Psoas muscle (tissue), 8 donors: Measurements from ENCODE around the gene RELL1. TPM values are rescaled to one million over a fixed set of nuclear protein-coding genes. Genes with fewer than 3 reads are reported as not detected.
A peak's percentile ranks its signal among the peaks of the same experiment; 100 is the strongest.

ENCODE experiments used
- ATAC-seq, 4 donors: fragments of 200-7000 bp; cut with Tn5 transposase; one replicate each; pipeline ENCODE4 v1.9.1; 2020; ENCODE audit warnings: moderate library complexity in 3 of 4, mild to moderate bottlenecking in 2 of 4
- DNase-seq, 2 donors: peaks; one replicate each; pipeline ENCODE4 v3.0.0-alpha.2; 2020
- H3K27ac ChIP-seq: fragments of 200-600 bp; one replicate; pipeline ENCODE4 v1.8.0; 2022
- H3K27me3 ChIP-seq, 3 donors: fragments of 200-600 bp in 1 of 3; one replicate each; pipeline versions ENCODE4 v1.6.1 to v1.8.0; 2013 to 2022; ENCODE audit warnings: low read length in 2 of 3, mild to moderate bottlenecking in 2 of 3, moderate library complexity in 1 of 3; ENCODE audit not compliant: insufficient read depth in 3 of 3
- H3K36me3 ChIP-seq, 2 donors: fragments of 200-600 bp in 1 of 2; one replicate each; pipeline versions ENCODE4 v1.6.1 to v1.8.0; 2013 to 2022; ENCODE audit warnings: low read depth in 1 of 2, mild to moderate bottlenecking in 1 of 2, moderate library complexity in 1 of 2; ENCODE audit not compliant: insufficient read depth in 1 of 2
- H3K4me1 ChIP-seq: fragments of 200-600 bp; one replicate; pipeline ENCODE4 v1.8.0; 2022
- H3K4me3 ChIP-seq: fragments of 200-600 bp; one replicate; pipeline ENCODE4 v1.8.0; 2022; ENCODE audit warnings: mild to moderate bottlenecking
- H3K9me3 ChIP-seq: fragments of 200-600 bp; one replicate; pipeline ENCODE4 v1.8.0; 2022
- CTCF ChIP-seq: fragments of 200-600 bp; IDR thresholded peaks from one replicate; pipeline ENCODE4 v1.8.0; 2022; ENCODE audit warnings: antibody characterized with exemption
- whole genome bisulfite sequencing, 3 donors: extraction: QIAGEN DNeasy Blood & Tissue Kit; methylation state at CpG; one replicate each; pipeline versions ENCODE4 v1.1.6 to v1.1.7; 2013; 5-methylcytosine and 5-hydroxymethylcytosine counted together
- intact Hi-C, 2 donors: fragments of 100-400 bp; cut with DNase I; formaldehyde crosslinking; loops; one replicate each; pipeline versions ENCODE4 v1.11.0 to v1.14.2; 2022
- polyA plus RNA-seq, 3 donors: library from polyadenylated mRNA; stranded (reverse); fragments of 200-250 nt; gene quantifications; one replicate each; pipeline ENCODE4 v1.2.3, GENCODE V29; 2013
- total RNA-seq, 4 donors: library from RNA; stranded (reverse); fragmentation: NEBNext Ultra II Directional in 2 of 4; extraction: Animal tissue kit (Norgen Biotek cat#: 25700) in 2 of 4; gene quantifications; one replicate each; pipeline versions ENCODE4 v1.2.1 to v1.2.4, GENCODE V29; 2021 to 2023
- donor health status: healthy with polysubstance abuse.
- donor health status: DM: no; HTN: no; CAD: no; lungs with moderate emphysema.
- donor health status: Bipolar disorder and iron deficiency.
- donor health status: healthy.
- donor health status: DM: yes; HTN: yes; CAD: no.
- donor health status: DM: no; HTN: no; CAD: no.
- donor health status: DM: no; HTN: no; CAD: no.
- donor health status: DM: yes; HTN: yes; CAD: no.

RELL1 gene
- total and polyA plus RNA-seq, 7 donors: 2.3 to 35.7 (median 21.0) TPM

GRCh38 chr4:37644962-37645361, 41.2 kb downstream of the RELL1 start:
- 47 to 65% (median 50%) methylated on average over 9 of the region's 9 CpGs for WGBS, 3 donors
- DNase-seq: no peak
- no peaks in the 10 kb centered on the region for H3K27me3 ChIP-seq
- no peaks in the 10 kb centered on the region for H3K9me3 ChIP-seq
- H3K4me3 ChIP-seq: no peak overlapping the region
- ATAC-seq: no peak
- intact Hi-C loops: loop anchor here in 1 of 2 donors (5.0 kb wide), 1 partner anchor 37 kb away; no protein-coding TSS in a partner anchor
- no peak overlapping the region for H3K27ac ChIP-seq
- TF ChIP-seq CTCF: no peak
- H3K4me1 ChIP-seq: peaks cover 18% of the 10 kb centered on the region
- H3K36me3 ChIP-seq: peaks cover 6 to 19% of the 10 kb centered on the region in 2 donors

- no peak for ATAC-seq
- H3K4me3 ChIP-seq: no peak overlapping the region
- peaks cover 6 to 29% of the 10 kb centered on the region in 2 donors for H3K36me3 ChIP-seq
- intact Hi-C loops: no loop called here
- H3K9me3 ChIP-seq: no peaks in the 10 kb centered on the region
- TF ChIP-seq CTCF: no peak
- no peaks in the 10 kb centered on the region for H3K27me3 ChIP-seq
- 76 to 82% (median 79%) methylated on average over 11 of the region's 11 CpGs for WGBS, 3 donors
- H3K4me1 ChIP-seq: no peaks in the 10 kb centered on the region
- no peak overlapping the region for H3K27ac ChIP-seq
- no peak for DNase-seq
Observed at GRCh38 chr4:37641886-37642849, 44.0 kb downstream of the RELL1 start.

GRCh38 chr4:37641352-37641751, 44.8 kb downstream of the RELL1 start:
- Histone ChIP-seq H3K36me3 (peaks cover 5 to 25% of the 10 kb centered on the region in 2 donors), H3K4me1 (no peaks in the 10 kb centered on the region), H3K9me3 (no peaks in the 10 kb centered on the region), H3K4me3 (no peak overlapping the region), H3K27ac (no peak overlapping the region), H3K27me3 (no peaks in the 10 kb centered on the region)
- TF ChIP-seq CTCF: no peak
- DNase-seq (no peak), ATAC-seq (no peak)
- intact Hi-C loops: no loop called here
- WGBS, 3 donors: 73 to 91% (median 81%) methylated on average over 3 of the region's 3 CpGs

- Histone ChIP-seq H3K27ac (no peak overlapping the region), H3K9me3 (no peaks in the 10 kb centered on the region), H3K27me3 (no peaks in the 10 kb centered on the region), H3K4me1 (no peaks in the 10 kb centered on the region), H3K36me3 (peaks cover 0 to 32% of the 10 kb centered on the region in 2 donors), H3K4me3 (no peak overlapping the region)
- TF ChIP-seq CTCF: no peak
- intact Hi-C loops: no loop called here
- DNase-seq (no peak), ATAC-seq (peak in 1 of 4 donors; percentile 13)
- 63 to 78% (median 71%) methylated on average over 4 of the region's 4 CpGs for WGBS, 3 donors
Observed at GRCh38 chr4:37639551-37640285, 46.5 kb downstream of the RELL1 start.
